Cardiac septum (tissue), 1 donor: ENCODE measurements around the gene CELF1. TPM values are rescaled to one million over a fixed set of nuclear protein-coding genes. Genes with fewer than 3 reads are reported as not detected.

Source experiments
- DNase-seq: peaks from one replicate; pipeline ENCODE4 v3.0.0-alpha.2; 2020; ENCODE audit warnings: low spot score
- intact Hi-C: fragments of 100-400 bp; cut with DNase I; formaldehyde crosslinking; loops from one replicate; pipeline ENCODE4 v1.14.0; 2022
- long read RNA-seq: library from polyadenylated mRNA; unstranded; transcript quantifications from one replicate; pipeline ENCODE4 v2.0.0, GENCODE V29; 2021
- total RNA-seq: library from RNA; stranded (reverse); fragmentation: NEBNext Ultra II Directional; extraction: Animal tissue kit (Norgen Biotek cat#: 25700); gene quantifications from one replicate; pipeline ENCODE4 v1.2.1, GENCODE V29; 2021
- donor health status: DM: no; HTN: no; CAD: no.

Gene CELF1
- 102 TPM for total RNA-seq
- long read RNA-seq, partial matches to known transcripts: 23 of 100 reads
- long read RNA-seq, other reads (novel, unspliced or antisense): 77 of 100 reads

GRCh38 chr11:47552566-47553405 is at the start of gene CELF1:
Gene CELF1 (minus strand): TSS chr11:47553132. CDS start chr11:47499523, 53,609 bp downstream.
- peak; percentile 97 for DNase-seq
- intact Hi-C loops: loop anchor here (5.0 kb wide), 2 partner anchors 45 to 85 kb away; no protein-coding TSS in a partner anchor

GRCh38 chr11:47599902-47600301 is 47.0 kb upstream of the CELF1 start:
- no peak for DNase-seq
- intact Hi-C loops: loop anchor here (10.0 kb wide), 1 partner anchor 105 kb away; no protein-coding TSS in a partner anchor

GRCh38 chr11:47595967-47596366 is 43.0 kb upstream of the CELF1 start:
- intact Hi-C loops: no loop called here

GRCh38 chr11:47595029-47595428 is 42.1 kb upstream of the CELF1 start:
- DNase-seq: no peak
- intact Hi-C loops: no loop called here

More at GRCh38 chr11:47595967-47596366, 43.0 kb upstream of the CELF1 start:
- DNase-seq: no peak

DNA sequence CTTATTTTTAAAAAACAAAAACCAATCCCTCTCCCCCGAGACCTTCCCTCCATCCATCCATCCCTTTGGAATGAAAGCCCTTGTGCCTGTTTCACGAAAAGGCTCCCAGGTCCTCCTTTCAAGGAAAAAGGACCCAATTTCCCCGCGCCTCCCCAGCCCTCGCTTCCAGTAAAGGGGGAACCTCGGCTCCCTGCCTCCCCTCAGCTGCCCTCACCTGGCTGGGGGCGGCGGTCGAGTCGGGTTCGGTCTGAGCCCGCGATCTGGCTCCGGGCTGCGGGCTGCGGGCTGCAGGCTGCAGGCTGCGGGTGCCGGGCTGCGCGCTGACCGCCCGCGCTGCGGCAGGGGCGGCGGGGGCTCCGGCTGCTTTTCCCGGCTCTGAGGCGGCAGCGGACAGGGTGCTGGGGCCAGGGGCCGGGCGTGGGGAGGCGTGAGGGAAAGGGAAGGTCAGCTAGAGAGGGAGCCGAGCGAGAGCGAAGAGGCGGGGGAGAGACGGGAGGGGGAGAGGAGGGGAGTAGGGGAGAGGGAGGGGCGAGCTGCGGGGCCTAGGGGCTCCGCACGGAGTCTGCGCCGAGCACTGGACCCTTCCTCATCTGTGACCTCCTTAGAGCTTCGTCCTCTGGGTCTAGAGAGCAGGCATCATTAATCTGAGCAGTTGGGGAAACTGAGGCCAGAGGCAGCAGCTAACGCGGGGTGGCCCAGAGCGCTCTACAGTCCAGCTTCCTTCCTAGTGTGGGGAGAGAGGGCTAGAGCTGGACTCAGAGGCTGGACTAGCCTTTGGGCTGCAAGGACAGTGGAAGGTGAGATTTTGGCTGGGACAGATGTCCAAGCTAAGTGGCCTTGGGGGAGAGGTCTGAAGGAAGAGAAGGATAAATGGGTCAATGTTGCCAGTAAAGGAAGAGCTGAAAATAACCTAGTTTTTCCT is 41.3 kb upstream of the CELF1 start, which contains the start of gene C1QTNF4:
TSS of gene C1QTNF4 (minus strand) at position 478 of the 922 bp plus-strand sequence. CDS start 3,601 bp downstream, outside the sequence.
- DNase-seq: no peak
- intact Hi-C loops: no loop called here

- no peak for DNase-seq
These were observed 40.6 kb upstream of the CELF1 start for GRCh38 chr11:47593492-47593933.

DNA sequence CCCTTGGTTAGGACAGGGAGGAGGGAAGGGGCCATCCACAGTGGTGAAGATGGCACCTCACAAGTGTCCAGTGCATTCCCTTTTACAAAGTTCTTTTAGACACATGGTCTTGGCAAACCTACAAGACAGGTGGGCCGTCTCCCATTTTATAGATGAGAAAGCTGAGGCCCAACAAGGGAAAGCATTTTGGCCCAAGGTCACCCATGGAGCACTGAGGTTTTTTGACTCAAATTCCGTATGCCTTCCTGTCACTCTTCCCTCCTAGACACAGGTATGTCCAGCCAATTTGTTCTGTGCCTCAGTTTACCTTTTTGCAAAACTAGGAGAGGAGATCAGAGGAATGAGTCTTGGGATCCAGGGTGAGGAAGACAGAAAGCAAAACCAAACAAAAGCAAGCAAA is 40.0 kb upstream of the CELF1 start:
- DNase-seq: no peak
- intact Hi-C loops: no loop called here

More at GRCh38 chr11:47593492-47593933, 40.6 kb upstream of the CELF1 start:
- intact Hi-C loops: no loop called here

DNA sequence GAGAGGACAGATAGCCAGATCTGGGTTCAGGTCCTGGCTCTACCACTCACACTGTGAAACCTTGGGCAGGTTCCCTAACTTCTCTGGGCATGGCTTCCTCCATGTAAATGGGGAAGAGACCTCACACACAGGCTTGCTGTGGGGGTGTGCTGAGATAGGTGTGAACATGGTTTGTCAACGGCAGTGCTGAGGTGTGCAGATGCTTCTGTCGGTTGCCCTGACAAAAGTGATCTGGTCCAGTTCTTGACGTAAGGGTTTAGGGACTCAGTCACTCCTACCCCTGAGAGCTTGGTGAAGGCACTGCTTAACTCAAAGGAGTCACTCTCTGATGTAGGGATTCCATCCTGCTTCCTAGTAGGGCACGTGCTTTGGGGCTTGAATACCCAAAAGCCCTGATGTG is 39.3 kb upstream of the CELF1 start:
- intact Hi-C loops: no loop called here
- DNase-seq: no peak

DNA sequence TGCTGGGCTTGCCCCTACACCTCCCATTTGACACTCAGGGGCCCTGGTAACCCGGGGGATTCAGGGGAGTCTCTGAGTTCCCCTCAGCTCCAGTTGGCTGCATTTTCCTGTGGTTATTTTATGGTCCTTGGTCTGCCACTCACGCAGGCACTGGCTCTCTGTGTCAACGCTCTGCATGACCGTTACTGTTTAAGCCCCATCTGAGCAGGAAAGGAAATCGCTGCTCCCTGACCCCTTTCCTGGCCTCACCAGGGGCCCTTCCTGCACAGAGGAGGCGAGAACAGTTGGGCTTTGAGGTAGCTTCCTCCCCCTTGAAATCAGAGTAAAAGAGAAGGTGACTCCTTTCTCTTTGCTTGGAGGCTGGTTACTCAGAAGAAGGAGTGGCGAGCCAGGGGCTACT is 38.8 kb upstream of the CELF1 start:
- intact Hi-C loops: no loop called here
- DNase-seq: no peak

GRCh38 chr11:47589977-47590861 is 37.3 kb upstream of the CELF1 start:
- no peak for DNase-seq
- intact Hi-C loops: no loop called here

GRCh38 chr11:47589584-47589976 is 36.6 kb upstream of the CELF1 start:
- intact Hi-C loops: no loop called here
- DNase-seq: no peak

DNA sequence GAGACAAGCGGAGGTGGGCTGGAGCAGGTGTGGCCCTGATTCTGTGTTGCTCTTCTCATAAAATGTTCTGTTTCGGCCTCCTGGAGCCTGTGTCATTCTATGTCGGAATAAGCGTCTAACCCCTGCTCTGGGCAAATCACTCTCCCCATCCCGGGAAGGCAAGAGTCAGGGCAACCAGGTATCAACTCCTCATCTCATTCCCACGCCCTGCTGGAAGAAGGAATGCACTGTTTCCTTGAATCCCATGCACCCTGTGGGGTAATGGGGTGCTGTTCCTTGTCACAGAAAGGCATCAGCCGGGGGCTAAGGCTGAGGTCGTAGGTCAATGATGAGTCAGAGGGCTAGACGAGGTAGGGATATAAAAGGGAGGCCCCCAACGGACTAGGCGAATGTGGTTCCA is 36.2 kb upstream of the CELF1 start:
- intact Hi-C loops: no loop called here
- no peak for DNase-seq

- intact Hi-C loops: no loop called here
- no peak for DNase-seq
These were observed 34.9 kb upstream of the CELF1 start for GRCh38 chr11:47587723-47588326.

- intact Hi-C loops: no loop called here
- no peak for DNase-seq
These were observed 34.2 kb upstream of the CELF1 start for GRCh38 chr11:47587039-47587716.

GRCh38 chr11:47586098-47586855 is 33.3 kb upstream of the CELF1 start, which contains the start of gene FAM180B:
Gene FAM180B (plus strand): TSS chr11:47586678. CDS start chr11:47586769, 91 bp downstream.
- intact Hi-C loops: no loop called here
- no peak for DNase-seq

DNA sequence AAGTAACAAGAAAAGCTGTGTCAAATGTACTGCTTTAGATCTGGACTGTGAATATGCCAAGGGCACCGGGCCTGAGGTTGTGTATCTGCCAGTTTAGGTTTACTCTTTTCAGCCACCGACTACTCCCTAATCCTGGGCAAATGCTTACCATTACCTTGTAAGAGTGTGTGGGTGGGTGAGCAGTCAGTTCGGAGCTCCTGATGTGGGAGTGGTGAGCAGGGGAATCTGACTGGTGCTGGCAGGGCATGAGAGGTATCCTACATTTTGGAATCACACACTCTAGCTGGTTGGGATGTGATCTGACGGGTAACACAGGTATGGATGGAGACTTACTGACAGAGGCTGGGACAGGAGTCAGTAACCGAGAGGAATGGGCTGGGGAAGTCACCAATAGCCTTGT is 30.9 kb upstream of the CELF1 start:
- intact Hi-C loops: no loop called here
- DNase-seq: no peak
